Choroid plexus epithelial cell (primary cell): Measurements from ENCODE around the gene ZC3H12C.
A peak's percentile ranks its signal among the peaks of the same experiment; 100 is the strongest.

Source experiments
- DNase-seq: peaks from one replicate; pipeline ENCODE4 v3.0.0-alpha.2; 2010; ENCODE audit warnings: low read depth
- H3K4me3 ChIP-seq: 2 replicates; pipeline ENCODE4 v1.5.1; 2011; ENCODE audit warnings: low read depth, mild to moderate bottlenecking, control low read depth, low read length, moderate library complexity
- CTCF ChIP-seq: conservative IDR thresholded peaks from 2 replicates; pipeline ENCODE4 v1.5.1; 2011; ENCODE audit warnings: low read depth, mild to moderate bottlenecking, control low read depth, inconsistent platforms, low read length, moderate library complexity

Gene ZC3H12C

GRCh38 chr11:110130642-110131238, 37.5 kb downstream of the ZC3H12C start:
- peak; percentile 40 for DNase-seq
- no peak overlapping the region for H3K4me3 ChIP-seq
- no peak for TF ChIP-seq CTCF

GRCh38 chr11:110131386-110132123, 38.4 kb downstream of the ZC3H12C start:
- no peak for DNase-seq
- no peak for TF ChIP-seq CTCF
- H3K4me3 ChIP-seq = no peak overlapping the region

GRCh38 chr11:110133160-110133559, 40.0 kb downstream of the ZC3H12C start:
- TF ChIP-seq CTCF = no peak
- no peak for DNase-seq
- H3K4me3 ChIP-seq = no peak overlapping the region

GRCh38 chr11:110134110-110134509, 40.9 kb downstream of the ZC3H12C start:
- TF ChIP-seq CTCF = no peak
- no peak for DNase-seq
- H3K4me3 ChIP-seq = no peak overlapping the region

GRCh38 chr11:110141812-110142211, 48.6 kb downstream of the ZC3H12C start:
- DNase-seq = no peak
- no peak for TF ChIP-seq CTCF
- H3K4me3 ChIP-seq = no peak overlapping the region

GRCh38 chr11:110147962-110148709, 54.9 kb downstream of the ZC3H12C start:
- no peak overlapping the region for H3K4me3 ChIP-seq
- peak; percentile 80 for DNase-seq
- TF ChIP-seq CTCF = no peak
